LNCaP clone FGC (cell line): ENCODE data around the gene LRRC4C.

ENCODE experiments used
- DNase-seq: peaks from one replicate; pipeline ENCODE4 v3.0.0-alpha.2; 2011; ENCODE audit warnings: low read depth
- H3K4me3 ChIP-seq: 2 replicates; pipeline ENCODE4 v1.5.1; 2011; ENCODE audit warnings: mild to moderate bottlenecking, low read depth, low read length, control low read depth
- TF ChIP-seq, protein P1 (sequence below): IDR thresholded peaks from 2 replicates; pipeline ENCODE4 v1.5.1; 2012; ENCODE audit warnings: mild to moderate bottlenecking; ENCODE audit not compliant: control insufficient read depth, insufficient read depth; ENCODE audit errors: extremely low read depth

LRRC4C gene

DNA sequence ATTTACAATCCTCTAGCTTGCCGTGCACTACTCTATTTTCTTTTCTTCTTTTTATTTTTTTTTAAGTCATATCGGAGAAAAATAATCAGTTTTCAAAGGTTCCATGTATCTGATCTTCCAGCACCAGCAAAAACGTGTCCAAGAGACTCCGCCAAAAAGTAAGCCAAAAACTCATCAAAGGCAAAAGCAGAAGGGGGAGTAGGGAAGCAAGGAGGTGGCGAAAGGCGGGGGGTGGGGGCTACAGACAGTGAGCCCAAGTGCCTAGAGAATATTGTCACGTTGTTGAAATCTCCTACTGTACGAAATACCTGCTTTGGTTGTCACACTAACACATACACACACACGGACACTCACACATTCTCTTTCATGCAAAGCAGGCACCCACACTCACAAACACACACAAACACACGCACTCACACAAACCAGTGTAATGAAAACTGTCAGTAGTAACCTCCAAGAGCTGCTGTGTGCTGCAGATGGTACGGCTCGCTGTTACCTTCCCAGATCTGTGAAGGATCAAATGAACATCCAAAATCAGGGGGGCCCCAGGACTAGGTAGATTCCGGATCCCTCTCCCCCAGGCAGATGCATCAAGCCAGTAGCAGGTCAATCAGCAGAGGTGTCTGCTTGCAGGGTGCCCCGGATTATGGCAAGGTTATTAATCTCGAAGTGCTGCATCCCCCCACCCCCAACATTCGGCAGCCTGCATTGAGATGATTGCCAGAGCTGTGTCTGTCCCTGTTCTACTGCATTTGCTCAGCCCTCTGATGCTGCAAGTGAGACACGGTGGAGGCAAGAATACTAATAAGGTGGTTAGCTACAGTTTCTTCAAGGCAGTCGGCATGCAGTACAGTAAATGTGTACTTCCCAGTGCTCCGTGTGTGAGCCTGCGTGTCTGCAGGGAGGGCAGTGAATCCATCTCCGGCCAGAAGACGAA lies at the start of gene LRRC4C:
LRRC4C (minus strand) TSS at position 188 of the 937 bp plus-strand sequence.
- no peak within 1 kb of the TSS for H3K4me3 ChIP-seq
- no peak for DNase-seq
- TF ChIP-seq, protein P1, sequence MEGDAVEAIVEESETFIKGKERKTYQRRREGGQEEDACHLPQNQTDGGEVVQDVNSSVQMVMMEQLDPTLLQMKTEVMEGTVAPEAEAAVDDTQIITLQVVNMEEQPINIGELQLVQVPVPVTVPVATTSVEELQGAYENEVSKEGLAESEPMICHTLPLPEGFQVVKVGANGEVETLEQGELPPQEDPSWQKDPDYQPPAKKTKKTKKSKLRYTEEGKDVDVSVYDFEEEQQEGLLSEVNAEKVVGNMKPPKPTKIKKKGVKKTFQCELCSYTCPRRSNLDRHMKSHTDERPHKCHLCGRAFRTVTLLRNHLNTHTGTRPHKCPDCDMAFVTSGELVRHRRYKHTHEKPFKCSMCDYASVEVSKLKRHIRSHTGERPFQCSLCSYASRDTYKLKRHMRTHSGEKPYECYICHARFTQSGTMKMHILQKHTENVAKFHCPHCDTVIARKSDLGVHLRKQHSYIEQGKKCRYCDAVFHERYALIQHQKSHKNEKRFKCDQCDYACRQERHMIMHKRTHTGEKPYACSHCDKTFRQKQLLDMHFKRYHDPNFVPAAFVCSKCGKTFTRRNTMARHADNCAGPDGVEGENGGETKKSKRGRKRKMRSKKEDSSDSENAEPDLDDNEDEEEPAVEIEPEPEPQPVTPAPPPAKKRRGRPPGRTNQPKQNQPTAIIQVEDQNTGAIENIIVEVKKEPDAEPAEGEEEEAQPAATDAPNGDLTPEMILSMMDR = no peak

DNA sequence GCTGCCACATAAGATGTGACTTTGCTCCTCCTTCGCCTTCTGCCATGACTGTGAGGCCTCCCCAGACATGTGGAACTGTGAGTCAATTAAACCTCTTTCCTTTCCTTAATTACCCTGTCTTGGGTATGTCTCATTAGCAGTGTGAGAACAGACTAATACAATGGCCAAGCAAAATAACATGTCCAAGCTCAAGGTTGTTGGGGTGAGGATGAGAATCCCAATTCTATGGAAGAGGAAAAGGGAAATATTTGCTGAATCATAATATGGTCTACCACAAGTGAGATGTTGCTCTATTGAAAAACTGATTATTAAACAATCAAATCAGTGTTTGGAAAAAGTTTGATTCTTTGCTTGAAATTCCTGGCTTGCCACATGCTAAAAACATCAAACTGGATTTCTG lies 48.7 kb upstream of the LRRC4C start:
- no peak for DNase-seq
- no peak overlapping the region for H3K4me3 ChIP-seq
- TF ChIP-seq, protein P1 = no peak

DNA sequence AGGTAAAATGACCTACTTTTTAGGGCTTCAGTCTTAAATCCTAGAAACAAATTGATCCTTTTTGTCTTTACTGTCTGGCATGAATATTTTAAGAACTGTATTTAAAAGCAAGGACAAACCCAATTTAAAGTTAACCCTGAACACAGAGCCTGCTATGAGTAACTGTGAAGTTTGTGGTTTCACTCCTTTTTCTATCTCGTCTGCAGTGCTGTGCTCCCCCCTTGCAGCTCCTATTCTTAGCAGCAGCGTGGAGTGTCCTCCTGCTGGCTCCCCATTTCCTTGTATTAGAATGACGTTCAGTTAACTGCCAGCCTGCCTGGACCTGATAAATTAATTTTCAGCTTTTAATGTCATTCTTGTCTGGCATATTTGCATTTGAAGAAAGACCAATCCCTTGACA lies 40.0 kb upstream of the LRRC4C start:
- H3K4me3 ChIP-seq = no peak overlapping the region
- DNase-seq = no peak
- TF ChIP-seq, protein P1 = no peak

DNA sequence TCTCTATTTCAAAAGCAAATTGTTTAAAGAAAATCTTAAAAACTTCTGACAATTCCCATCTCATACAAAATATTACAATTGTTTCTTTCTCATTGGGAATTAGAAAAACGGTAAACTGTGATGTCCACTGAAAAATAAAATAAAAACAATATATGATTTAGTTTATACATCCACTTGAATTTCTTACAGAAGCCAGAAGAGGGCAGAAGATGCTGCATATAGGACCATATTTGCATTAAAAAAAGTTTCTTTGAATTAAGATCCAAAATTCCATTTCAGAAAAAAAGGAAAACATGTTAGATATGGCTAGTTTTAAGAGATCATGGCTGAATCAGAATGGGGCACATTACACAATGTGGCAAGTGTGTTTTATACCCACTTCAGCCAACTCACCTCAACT lies 39.3 kb upstream of the LRRC4C start:
- TF ChIP-seq, protein P1 = peak; percentile 38
- DNase-seq = no peak
- H3K4me3 ChIP-seq = no peak overlapping the region

DNA sequence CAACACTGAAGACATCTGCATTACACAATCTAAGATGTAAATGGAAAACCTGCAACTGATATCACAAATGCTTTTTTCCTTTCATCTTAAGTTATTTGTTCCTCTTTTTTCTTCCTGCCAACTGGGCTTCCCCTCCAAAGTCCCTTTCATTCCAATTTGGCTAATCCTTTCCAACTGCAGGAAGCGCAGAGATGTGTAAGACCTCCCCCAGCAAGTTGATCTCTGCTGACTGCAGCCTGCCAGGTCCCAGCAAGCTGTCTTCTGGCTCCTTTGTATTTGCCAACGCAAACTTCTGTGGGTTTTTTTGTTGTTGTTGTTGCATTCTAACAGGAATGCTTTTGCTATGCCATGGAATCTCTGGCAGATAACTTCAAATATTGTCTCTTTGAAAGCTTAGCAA lies 38.5 kb upstream of the LRRC4C start:
- TF ChIP-seq, protein P1 = no peak
- no peak overlapping the region for H3K4me3 ChIP-seq
- no peak for DNase-seq

DNA sequence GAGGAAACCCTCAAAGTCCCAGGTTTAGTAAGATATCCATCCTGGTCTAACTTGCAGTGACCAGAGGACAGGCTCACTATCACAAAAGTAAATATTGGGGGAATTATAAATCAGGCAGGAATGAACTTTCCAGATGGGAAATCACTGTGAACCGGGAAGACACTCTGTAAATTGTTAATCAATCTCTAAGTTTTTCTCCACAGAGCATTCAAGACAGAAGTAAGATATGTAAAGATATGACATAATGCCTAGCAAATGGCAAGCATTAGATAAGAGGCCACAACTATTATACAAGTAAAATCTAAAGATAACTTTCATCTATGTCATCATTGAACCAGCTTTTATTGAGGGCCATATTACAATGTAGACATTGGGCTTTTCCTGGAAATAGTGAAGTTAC lies 35.3 kb upstream of the LRRC4C start:
- TF ChIP-seq, protein P1 = no peak
- no peak for DNase-seq
- no peak overlapping the region for H3K4me3 ChIP-seq
